Endothelial cell of umbilical vein (primary cell): Measurements from ENCODE around the gene RPL22. TPM values are rescaled to one million over a fixed set of nuclear protein-coding genes. Genes with fewer than 3 reads are reported as not detected.
A peak's percentile ranks its signal among the peaks of the same experiment; 100 is the strongest.

ENCODE experiments used
- BruUV-seq: library from RNA; stranded (reverse); fragments of 400-500 nt; replicated peaks from 2 replicates; lab custom pipeline; 2021; lab: Mats Ljungman, UMichigan
- CTCF ChIA-PET: fragments of 300-600, 350-600 bp; sonication (Branson Sonifier 250); formaldehyde crosslinking; loops from one replicate; lab custom pipeline; 2021; ENCODE audit warnings: antibody characterized with exemption, inconsistent platforms; lab: Charles Lee
- POLR2A ChIA-PET: fragments of 300-600, 350-600 bp; sonication (Branson Sonifier 250); formaldehyde crosslinking; loops from one replicate; lab custom pipeline; 2021; ENCODE audit warnings: antibody characterized with exemption, inconsistent platforms; lab: Charles Lee
- DNase-seq: peaks from one replicate; pipeline ENCODE4 v3.0.0-alpha.2; 2011; ENCODE audit warnings: low read depth, low spot score
- FAIRE-seq: peaks from 2 replicates; lab custom pipeline; 2011; peaks lifted over from hg19 to GRCh38; lab: Jason Lieb, UNC
- H2AFZ ChIP-seq: 2 replicates; pipeline ENCODE4 v1.6.0; 2012; ENCODE audit warnings: low read depth, low read length, control low read depth, inconsistent platforms
- H3K27ac ChIP-seq: 2 replicates; pipeline ENCODE4 v1.5.1; 2011; ENCODE audit warnings: low read depth, mild to moderate bottlenecking, control low read depth, low read length, moderate library complexity; ENCODE audit not compliant: insufficient read depth
- H3K27me3 ChIP-seq, 2 experiments: 2 replicates each; pipeline versions ENCODE4 v1.6.0 to v1.6.1; 2011; ENCODE audit warnings: low read length in 2 of 2, mixed read lengths in 1 of 2; ENCODE audit not compliant: control insufficient read depth in 2 of 2, insufficient read depth in 2 of 2
- H3K36me3 ChIP-seq, 2 experiments: 2 replicates in 1 of 2; 3 replicates in 1 of 2; pipeline ENCODE4 v1.5.1; 2011; ENCODE audit warnings: low read length in 2 of 2, mild to moderate bottlenecking in 1 of 2, moderate library complexity in 1 of 2; ENCODE audit not compliant: control insufficient read depth in 2 of 2, insufficient read depth in 2 of 2; ENCODE audit errors: extremely low read depth in 1 of 2
- H3K4me1 ChIP-seq: 3 replicates; pipeline ENCODE4 v1.5.1; 2011; ENCODE audit warnings: mild to moderate bottlenecking, low read length; ENCODE audit not compliant: control insufficient read depth, insufficient read depth; ENCODE audit errors: extremely low read depth
- H3K4me2 ChIP-seq: 2 replicates; pipeline ENCODE4 v1.6.1; 2011; ENCODE audit warnings: low read length, control low read depth, mixed read lengths; ENCODE audit not compliant: insufficient read depth
- H3K4me3 ChIP-seq, 3 experiments: fragments of 200-600 bp in 1 of 3; sonication (generic), shearing (Covaris generic) in 1 of 3; replicated peaks in 1 of 3; 2 replicates each; pipeline ENCODE4 v1.5.1; 2011 to 2016; ENCODE audit warnings: control low read depth in 3 of 3, low read length in 3 of 3, mild to moderate bottlenecking in 2 of 3, inconsistent platforms in 1 of 3, low read depth in 1 of 3, moderate library complexity in 1 of 3; ENCODE audit not compliant: insufficient read depth in 1 of 3
- H3K79me2 ChIP-seq: 2 replicates; pipeline ENCODE4 v1.6.0; 2012; ENCODE audit warnings: low read length, inconsistent platforms; ENCODE audit not compliant: control insufficient read depth, insufficient read depth
- H3K9ac ChIP-seq: replicated peaks from 2 replicates; pipeline ENCODE3; 2011; ENCODE audit warnings: low read length, control low read depth; ENCODE audit not compliant: insufficient read depth; ENCODE audit errors: extremely low read depth
- H3K9me1 ChIP-seq: replicated peaks from 3 replicates; pipeline ENCODE4 v1.6.0; 2011; ENCODE audit warnings: mild to moderate bottlenecking, low read length; ENCODE audit not compliant: control insufficient read depth, insufficient read depth; ENCODE audit errors: extremely low read depth
- H3K9me3 ChIP-seq: replicated peaks from 2 replicates; pipeline ENCODE4 v1.5.1; 2012; ENCODE audit warnings: low read length, inconsistent platforms; ENCODE audit not compliant: control insufficient read depth, insufficient read depth
- H4K20me1 ChIP-seq: replicated peaks from 2 replicates; pipeline ENCODE3; 2011; ENCODE audit warnings: mild to moderate bottlenecking, low read length; ENCODE audit not compliant: control insufficient read depth, insufficient read depth; ENCODE audit errors: extremely low read depth
- CTCF ChIP-seq, 2 donors: IDR thresholded peaks; 1 replicate in 1 of 2; 2 replicates in 1 of 2; pipeline ENCODE4 v1.5.1; 2011; ENCODE audit warnings: low read length in 2 of 2, mild to moderate bottlenecking in 2 of 2, moderate library complexity in 2 of 2, control low read depth in 1 of 2, inconsistent platforms in 1 of 2, low read depth in 1 of 2; ENCODE audit not compliant: insufficient read depth in 1 of 2; ENCODE audit errors: extremely low read depth in 1 of 2
- EZH2 ChIP-seq: IDR thresholded peaks from 2 replicates; pipeline ENCODE4 v1.6.1; 2012; ENCODE audit warnings: borderline replicate concordance, low read depth, mild to moderate bottlenecking, moderate library complexity, low read length, inconsistent platforms; ENCODE audit not compliant: severe bottlenecking
- FOS ChIP-seq: IDR thresholded peaks from 2 replicates; pipeline ENCODE4 v1.6.1; 2011; ENCODE audit warnings: mild to moderate bottlenecking, low read length, moderate library complexity, borderline replicate concordance; ENCODE audit not compliant: insufficient read depth
- GATA2 ChIP-seq: IDR thresholded peaks from 2 replicates; pipeline ENCODE4 v1.7.0; 2011; ENCODE audit warnings: low read depth, mild to moderate bottlenecking, moderate library complexity, mixed read lengths, low read length; ENCODE audit not compliant: insufficient read length, insufficient read depth
- JUN ChIP-seq: IDR thresholded peaks from 2 replicates; pipeline ENCODE4 v1.6.1; 2011; ENCODE audit warnings: borderline replicate concordance, low read depth; ENCODE audit not compliant: insufficient read length, insufficient read depth
- MAX ChIP-seq: IDR thresholded peaks from 2 replicates; pipeline ENCODE4 v1.6.1; 2011; ENCODE audit not compliant: insufficient read depth, insufficient read length
- MYC ChIP-seq: IDR thresholded peaks from one replicate; pipeline ENCODE4 v1.6.1; 2011; ENCODE audit warnings: mild to moderate bottlenecking, low read depth, low read length
- POLR2A ChIP-seq: IDR thresholded peaks from 2 replicates; pipeline ENCODE4 v1.6.1; 2012; ENCODE audit warnings: low read depth, mild to moderate bottlenecking, control low read depth, low read length
- POLR2AphosphoS5 ChIP-seq: IDR thresholded peaks from 2 replicates; pipeline ENCODE4 v1.6.1; 2012; ENCODE audit warnings: low read depth, mild to moderate bottlenecking, control low read depth, low read length, moderate library complexity; ENCODE audit not compliant: insufficient read depth
- dilution Hi-C: fragments of 300-500 bp; cut with MboI; formaldehyde crosslinking; loops from one replicate; pipeline ENCODE4 v1.15.0; 2019; ENCODE audit warnings: low sequenced_read_pairs; ENCODE audit not compliant: extremely low pct_ligation_motif_present
- intact Hi-C: fragments of 100-400 bp; cut with micrococcal nuclease; formaldehyde crosslinking; loops from one replicate; pipeline ENCODE4 v1.10.0; 2022
- polyA plus RNA-seq, 4 experiments: library from polyadenylated mRNA; depleted of rRNA in 3 of 4; stranded (reverse) in 3 of 4; unstranded in 1 of 4; fragments of >200 nt; gene quantifications; 2 replicates each; pipeline versions ENCODE4 v1.2.1 to v1.2.3, GENCODE V29; 2011 to 2012; ENCODE audit warnings: missing spikeins in 1 of 4
- total RNA-seq: library from RNA; stranded (reverse); gene quantifications from 2 replicates; pipeline ENCODE4 v1.2.3, GENCODE V29; 2021

RPL22 gene
- total and polyA plus RNA-seq, 2 donors (not counting 3 experiments of a cell fraction or from before 2014, with no cell fraction given) = 71.2 to 343 TPM

GRCh38 chr1:6209661-6210580 is 10.5 kb upstream of the RPL22 start:
- Histone ChIP-seq H3K4me2 (peak overlapping the region; percentile 38), H3K36me3 (no peaks in the 10 kb centered on the region), H3K4me3 (no peak overlapping the region), H4K20me1 (no peaks in the 10 kb centered on the region), H3K9me1 (no peaks in the 10 kb centered on the region), H2AFZ (peak overlapping the region; percentile 96), H3K79me2 (no peaks in the 10 kb centered on the region), H3K27ac (no peak overlapping the region), H3K4me1 (peaks cover 18% of the 10 kb centered on the region), H3K9me3 (no peaks in the 10 kb centered on the region), H3K9ac (no peak overlapping the region), H3K27me3 (peaks cover 6 to 11% of the 10 kb centered on the region in 2 experiments)
- TF ChIP-seq MAX (no peak), CTCF (IDR thresholded peaks at IDR 0.05; ENCODE audit: extremely low read depth in 1 of 2, insufficient read depth in 1 of 2, low read depth in 1 of 2, low read length in 2 of 2) (peak in 1 of 2 donors; percentile 24), POLR2AphosphoS5 (no peak), JUN (no peak), POLR2A (no peak), EZH2 (no peak), FOS (no peak), GATA2 (no peak), MYC (no peak)
- BruUV-seq = no TSS peak
- FAIRE-seq (no peak), DNase-seq (no peak)
- dilution Hi-C loops (no loop called here), intact Hi-C loops (loop anchor here (2.0 kb wide), 1 partner anchor 183 kb away; the partner anchor contains the start of gene ACOT7)
- ChIA-PET POLR2A (no interaction called here), CTCF (interaction anchor here (1.1 to 1.3 kb wide), 2 partner anchors 19 to 35 kb away, joined by 4 to 6 read pairs; no protein-coding TSS in a partner anchor)
